Right lobe of liver (tissue), 4 donors: Measurements from ENCODE around the gene GDPD5.

Experiments used
- POLR2A ChIP-seq: fragments of 450-650 bp; IDR thresholded peaks from one replicate; pipeline ENCODE4 v1.6.1; 2017; ENCODE audit warnings: antibody characterized with exemption, mild to moderate bottlenecking
- TF ChIP-seq, protein P1 (sequence below), 4 donors: fragments of 200-600 bp in 3 of 4; fragments of 450-650 bp in 1 of 4; IDR thresholded peaks; one replicate each; pipeline versions ENCODE4 v1.5.1 to v1.8.0; 2016 to 2022; ENCODE audit warnings: antibody characterized with exemption in 4 of 4, mild to moderate bottlenecking in 2 of 4
- donor health status: DM: no; HTN: no; CAD: no.
- donor health status: DM: no; HTN: no; CAD: no.
- donor health status: DM: no; HTN: yes; CAD: no.

DNA sequence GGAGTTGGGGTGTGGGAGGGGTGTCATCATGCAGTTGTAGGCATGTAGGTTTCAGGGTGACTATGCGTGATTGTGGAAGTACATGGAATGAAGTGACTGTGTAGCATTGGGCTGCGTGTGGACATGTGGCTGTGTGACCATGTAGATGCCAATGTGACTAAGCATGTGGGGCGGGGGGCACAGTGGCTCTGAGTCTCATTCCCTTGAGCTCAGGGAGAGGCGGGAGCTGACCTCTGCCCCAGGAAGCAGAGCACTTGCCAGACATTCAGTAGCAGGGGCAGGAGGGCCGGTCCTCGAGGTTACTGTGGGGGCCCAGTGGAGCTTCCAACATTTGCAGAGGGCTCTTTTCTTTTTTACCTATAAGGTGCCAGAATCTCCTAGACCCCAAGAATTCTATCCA, 92.3 kb downstream of the GDPD5 start:
- TF ChIP-seq, protein P1, sequence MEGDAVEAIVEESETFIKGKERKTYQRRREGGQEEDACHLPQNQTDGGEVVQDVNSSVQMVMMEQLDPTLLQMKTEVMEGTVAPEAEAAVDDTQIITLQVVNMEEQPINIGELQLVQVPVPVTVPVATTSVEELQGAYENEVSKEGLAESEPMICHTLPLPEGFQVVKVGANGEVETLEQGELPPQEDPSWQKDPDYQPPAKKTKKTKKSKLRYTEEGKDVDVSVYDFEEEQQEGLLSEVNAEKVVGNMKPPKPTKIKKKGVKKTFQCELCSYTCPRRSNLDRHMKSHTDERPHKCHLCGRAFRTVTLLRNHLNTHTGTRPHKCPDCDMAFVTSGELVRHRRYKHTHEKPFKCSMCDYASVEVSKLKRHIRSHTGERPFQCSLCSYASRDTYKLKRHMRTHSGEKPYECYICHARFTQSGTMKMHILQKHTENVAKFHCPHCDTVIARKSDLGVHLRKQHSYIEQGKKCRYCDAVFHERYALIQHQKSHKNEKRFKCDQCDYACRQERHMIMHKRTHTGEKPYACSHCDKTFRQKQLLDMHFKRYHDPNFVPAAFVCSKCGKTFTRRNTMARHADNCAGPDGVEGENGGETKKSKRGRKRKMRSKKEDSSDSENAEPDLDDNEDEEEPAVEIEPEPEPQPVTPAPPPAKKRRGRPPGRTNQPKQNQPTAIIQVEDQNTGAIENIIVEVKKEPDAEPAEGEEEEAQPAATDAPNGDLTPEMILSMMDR (IDR thresholded peaks at IDR 0.05) = no peak
- no peak for TF ChIP-seq POLR2A
